Mesenchymal stem cell (in vitro differentiated cells and primary cell): Measurements from ENCODE around the gene CCDC150.

Experiments
- DNase-seq: peaks from one replicate; pipeline ENCODE4 v3.0.0-alpha.2; 2013
- H2AFZ ChIP-seq: one replicate; pipeline ENCODE4 v1.6.1; 2013; ENCODE audit warnings: low read depth, mild to moderate bottlenecking, control low read depth, inconsistent platforms, low read length, moderate library complexity
- H2AK5ac ChIP-seq: 2 replicates; pipeline ENCODE4 v1.6.1; 2013; ENCODE audit warnings: low read length, moderate library complexity, mild to moderate bottlenecking, inconsistent platforms; ENCODE audit not compliant: severe bottlenecking
- H2BK120ac ChIP-seq: one replicate; pipeline ENCODE4 v1.6.1; 2013; ENCODE audit warnings: low read depth, mild to moderate bottlenecking, inconsistent platforms, low read length, moderate library complexity
- H2BK12ac ChIP-seq, 2 experiments: one replicate each; pipeline ENCODE4 v1.6.1; 2013; ENCODE audit warnings: inconsistent platforms in 2 of 2, low read length in 2 of 2, mild to moderate bottlenecking in 2 of 2, moderate library complexity in 2 of 2, control low read depth in 1 of 2
- H2BK15ac ChIP-seq: one replicate; pipeline ENCODE4 v1.6.1; 2013; ENCODE audit warnings: mild to moderate bottlenecking, low read depth, inconsistent platforms; ENCODE audit not compliant: poor library complexity, severe bottlenecking
- H2BK5ac ChIP-seq: 2 replicates; pipeline ENCODE4 v1.6.1; 2013; ENCODE audit warnings: low read depth, mild to moderate bottlenecking, low read length, control low read depth, inconsistent platforms; ENCODE audit not compliant: poor library complexity, severe bottlenecking
- H3K14ac ChIP-seq, 2 experiments: one replicate each; pipeline ENCODE4 v1.6.1; 2013; ENCODE audit warnings: inconsistent platforms in 2 of 2, low read length in 2 of 2, control low read depth in 1 of 2, mild to moderate bottlenecking in 1 of 2, moderate library complexity in 1 of 2
- H3K18ac ChIP-seq, 2 experiments: one replicate each; pipeline ENCODE4 v1.6.1; 2013; ENCODE audit warnings: inconsistent platforms in 2 of 2, low read length in 2 of 2, control low read depth in 1 of 2, low read depth in 1 of 2, mild to moderate bottlenecking in 1 of 2
- H3K23ac ChIP-seq, 2 experiments: one replicate each; pipeline ENCODE4 v1.6.1; 2013; ENCODE audit warnings: inconsistent platforms in 2 of 2, low read length in 2 of 2, mild to moderate bottlenecking in 2 of 2, moderate library complexity in 2 of 2, control low read depth in 1 of 2
- H3K27ac ChIP-seq: 2 replicates; pipeline ENCODE4 v1.5.1; 2013; ENCODE audit warnings: mild to moderate bottlenecking, moderate library complexity, low read length, control low read depth, inconsistent platforms; ENCODE audit not compliant: poor library complexity, severe bottlenecking
- H3K27me3 ChIP-seq, 2 experiments: 2 replicates each; pipeline versions ENCODE4 v1.6.1 to v1.7.0; 2013; ENCODE audit warnings: low read length in 2 of 2, mild to moderate bottlenecking in 2 of 2, moderate library complexity in 2 of 2, control low read depth in 1 of 2, inconsistent platforms in 1 of 2; ENCODE audit not compliant: control insufficient read depth in 1 of 2, insufficient read depth in 1 of 2
- H3K36me3 ChIP-seq, 2 experiments: 2 replicates each; pipeline versions ENCODE4 v1.6.1 to v1.7.0; 2013; ENCODE audit warnings: low read length in 2 of 2, control low read depth in 1 of 2, inconsistent platforms in 1 of 2, low read depth in 1 of 2, mild to moderate bottlenecking in 1 of 2; ENCODE audit not compliant: insufficient read depth in 2 of 2, control insufficient read depth in 1 of 2
- H3K4ac ChIP-seq, 2 experiments: one replicate each; pipeline ENCODE4 v1.6.1; 2013; ENCODE audit warnings: inconsistent platforms in 2 of 2, low read length in 2 of 2, mild to moderate bottlenecking in 2 of 2, moderate library complexity in 2 of 2, control low read depth in 1 of 2, low read depth in 1 of 2
- H3K4me1 ChIP-seq: 2 replicates; pipeline ENCODE4 v1.6.1; 2013; ENCODE audit warnings: low read depth, low read length, control low read depth; ENCODE audit not compliant: control insufficient read depth, insufficient read depth
- H3K4me2 ChIP-seq: 2 replicates; pipeline ENCODE4 v1.6.1; 2013; ENCODE audit warnings: low read length, mild to moderate bottlenecking, inconsistent platforms; ENCODE audit not compliant: poor library complexity, severe bottlenecking
- H3K4me3 ChIP-seq, 2 experiments: 2 replicates each; pipeline versions ENCODE4 v1.5.1 to v1.7.0; 2013; ENCODE audit warnings: low read length in 2 of 2, mild to moderate bottlenecking in 2 of 2, control low read depth in 1 of 2, low read depth in 1 of 2; ENCODE audit not compliant: insufficient read depth in 1 of 2
- H3K79me1 ChIP-seq: replicated peaks from 2 replicates; pipeline ENCODE4 v1.6.1; 2013; ENCODE audit warnings: mild to moderate bottlenecking, control low read depth, low read length, inconsistent platforms; ENCODE audit not compliant: poor library complexity, severe bottlenecking
- H3K9ac ChIP-seq: 2 replicates; pipeline ENCODE4 v1.7.0; 2013; ENCODE audit warnings: mild to moderate bottlenecking, low read length, moderate library complexity
- H3K9me3 ChIP-seq: 2 replicates; pipeline ENCODE4 v1.7.0; 2013; ENCODE audit warnings: mild to moderate bottlenecking, low read length; ENCODE audit not compliant: control insufficient read depth
- H4K8ac ChIP-seq: one replicate; pipeline ENCODE4 v1.6.1; 2013; ENCODE audit warnings: inconsistent platforms, mild to moderate bottlenecking, low read length, moderate library complexity
- H4K91ac ChIP-seq: one replicate; pipeline ENCODE4 v1.6.1; 2013; ENCODE audit warnings: mild to moderate bottlenecking, low read length, inconsistent platforms
- WGBS: methylation state at CpG from one replicate; pipeline ENCODE4 v1.1.7; 2013; ENCODE audit warnings: mixed read lengths; 5-methylcytosine and 5-hydroxymethylcytosine counted together

Gene CCDC150

GRCh38 chr2:196630531-196630930, 9.0 kb upstream of the CCDC150 start:
- no peak for DNase-seq
- Histone ChIP-seq H2BK5ac (no peak overlapping the region), H2AK5ac (no peak overlapping the region), H4K8ac (no peak overlapping the region), H3K27me3 (no peaks in the 10 kb centered on the region), H3K4ac (no peak overlapping the region), H3K4me3 (no peak overlapping the region), H3K4me1 (peaks cover 1% of the 10 kb centered on the region), H2AFZ (no peak overlapping the region), H2BK120ac (no peak overlapping the region), H3K27ac (no peak overlapping the region), H3K18ac (no peak overlapping the region), H2BK15ac (no peak overlapping the region), H3K79me1 (no peaks in the 10 kb centered on the region), H3K14ac (no peak overlapping the region), H4K91ac (no peak overlapping the region), H2BK12ac (no peak overlapping the region), H3K4me2 (no peak overlapping the region), H3K36me3 (no peaks in the 10 kb centered on the region), H3K23ac (no peak overlapping the region), H3K9ac (no peak overlapping the region), H3K9me3 (peaks cover 19% of the 10 kb centered on the region)
- WGBS, result 42% methylated on average over 1 of the region's 2 CpGs

- WGBS, result no CpG with 5 or more reads among the region's 2 CpGs
- H2BK5ac ChIP-seq, result no peak overlapping the region
- H3K9me3 ChIP-seq, result peaks cover 17% of the 10 kb centered on the region
- no peak overlapping the region for H2AFZ ChIP-seq
- no peak overlapping the region for H4K8ac ChIP-seq
- no peak overlapping the region for H3K27ac ChIP-seq
- H3K14ac ChIP-seq, result no peak overlapping the region
- no peak overlapping the region for H2AK5ac ChIP-seq
- H3K4me2 ChIP-seq, result no peak overlapping the region
- no peak overlapping the region for H3K4ac ChIP-seq
- H3K36me3 ChIP-seq, result no peaks in the 10 kb centered on the region
- H3K27me3 ChIP-seq, result no peaks in the 10 kb centered on the region
- H3K4me1 ChIP-seq, result peaks cover 1% of the 10 kb centered on the region
- no peak overlapping the region for H2BK15ac ChIP-seq
- H4K91ac ChIP-seq, result no peak overlapping the region
- no peak overlapping the region for H3K23ac ChIP-seq
- no peak overlapping the region for H3K18ac ChIP-seq
- no peak overlapping the region for H3K9ac ChIP-seq
- peaks cover under 1% of the 10 kb centered on the region for H3K79me1 ChIP-seq
- H2BK120ac ChIP-seq, result no peak overlapping the region
- DNase-seq, result no peak
- no peak overlapping the region for H3K4me3 ChIP-seq
- H2BK12ac ChIP-seq, result no peak overlapping the region
Measured at GRCh38 chr2:196635156-196635555, 4.4 kb upstream of the CCDC150 start.

GRCh38 chr2:196638765-196639164, 750 bp upstream of the CCDC150 start:
- Histone ChIP-seq H2BK15ac (no peak overlapping the region), H4K91ac (no peak overlapping the region), H2BK120ac (no peak overlapping the region), H2BK5ac (no peak overlapping the region), H2AFZ (no peak overlapping the region), H3K23ac (no peak overlapping the region), H3K18ac (no peak overlapping the region), H3K4me1 (no peaks in the 10 kb centered on the region), H3K9me3 (peaks cover 4% of the 10 kb centered on the region), H3K14ac (no peak overlapping the region), H3K79me1 (peaks cover 15% of the 10 kb centered on the region), H3K27ac (no peak overlapping the region), H3K9ac (peak overlapping the region; percentile 88), H3K4ac (no peak overlapping the region), H3K36me3 (no peaks in the 10 kb centered on the region), H3K27me3 (no peaks in the 10 kb centered on the region), H2AK5ac (no peak overlapping the region), H2BK12ac (no peak overlapping the region), H3K4me2 (no peak overlapping the region), H3K4me3 (peak overlapping the region in 1 of 2 experiments; percentile 87), H4K8ac (peak overlapping the region; percentile 41)
- WGBS, result 96% methylated on average over 18 of the region's 19 CpGs
- DNase-seq, result no peak

- no peak overlapping the region for H4K8ac ChIP-seq
- H3K27ac ChIP-seq, result no peak overlapping the region
- peak overlapping the region; percentile 88 for H3K9ac ChIP-seq
- H2BK12ac ChIP-seq, result no peak overlapping the region
- no peak overlapping the region for H2AK5ac ChIP-seq
- no peaks in the 10 kb centered on the region for H3K27me3 ChIP-seq
- H3K23ac ChIP-seq, result no peak overlapping the region
- H3K4me3 ChIP-seq, result peak overlapping the region; percentile 83 to 87
- no peak overlapping the region for H2BK5ac ChIP-seq
- no peaks in the 10 kb centered on the region for H3K4me1 ChIP-seq
- peaks cover 4% of the 10 kb centered on the region for H3K9me3 ChIP-seq
- H3K14ac ChIP-seq, result no peak overlapping the region
- no peak overlapping the region for H3K4ac ChIP-seq
- H2BK120ac ChIP-seq, result no peak overlapping the region
- H2AFZ ChIP-seq, result peak overlapping the region; percentile 78
- no peak overlapping the region for H2BK15ac ChIP-seq
- peak overlapping the region; percentile 56 for H3K4me2 ChIP-seq
- no peaks in the 10 kb centered on the region for H3K36me3 ChIP-seq
- peaks cover 20% of the 10 kb centered on the region for H3K79me1 ChIP-seq
- H4K91ac ChIP-seq, result no peak overlapping the region
- no peak for DNase-seq
- H3K18ac ChIP-seq, result no peak overlapping the region
- WGBS, result 13% methylated on average over 12 of the region's 12 CpGs
Measured at GRCh38 chr2:196640031-196640548, 575 bp downstream of the CCDC150 start.
